PC-9 (cell line): ENCODE results near the gene GPD1. TPM values are rescaled to one million over a fixed set of nuclear protein-coding genes. Genes with fewer than 3 reads are reported as not detected.
A peak's percentile ranks its signal among the peaks of the same experiment; 100 is the strongest.

ENCODE experiments used
- BruUV-seq: library from RNA; stranded (reverse); fragments of 400-500 nt; replicated peaks from 2 replicates; lab custom pipeline; 2021; lab: Mats Ljungman, UMichigan
- CTCF ChIA-PET: fragments of 300-600 bp; sonication (Branson Sonifier 250); formaldehyde crosslinking; loops from one replicate; lab custom pipeline; 2022; ENCODE audit warnings: antibody characterized with exemption; lab: Charles Lee
- POLR2A ChIA-PET: fragments of 300-600 bp; sonication (Branson Sonifier 250); formaldehyde crosslinking; loops from one replicate; lab custom pipeline; 2022; ENCODE audit warnings: antibody characterized with exemption; ENCODE audit not compliant: unreplicated experiment; lab: Charles Lee
- DNase-seq, 2 experiments: peaks; one replicate each; pipeline versions ENCODE4 v3.0.0 to v3.0.0-alpha.2; 2015 to 2022; ENCODE audit warnings: mixed read lengths in 1 of 2
- H2AFZ ChIP-seq: fragments of 200-600 bp; sonication (generic); 2 replicates; pipeline ENCODE4 v1.8.1; 2017; ENCODE audit warnings: antibody characterized with exemption
- H3F3A ChIP-seq: fragments of 200-600 bp; sonication (generic); 2 replicates; pipeline ENCODE4 v1.8.1; 2017; ENCODE audit warnings: antibody characterized with exemption, mild to moderate bottlenecking, low read depth; ENCODE audit not compliant: insufficient read depth
- H3K27ac ChIP-seq: fragments of 200-600 bp; sonication (generic); 2 replicates; pipeline ENCODE4 v1.6.1; 2016; ENCODE audit warnings: mixed run types
- H3K27me3 ChIP-seq: fragments of 200-600 bp; sonication (generic); 2 replicates; pipeline ENCODE4 v1.6.1; 2016; ENCODE audit warnings: low read depth, mixed run types; ENCODE audit not compliant: insufficient read depth
- H3K36me3 ChIP-seq: fragments of 200-600 bp; sonication (generic); 2 replicates; pipeline ENCODE4 v1.6.1; 2016; ENCODE audit warnings: low read depth, mixed run types
- H3K4me1 ChIP-seq: fragments of 200-600 bp; sonication (generic); replicated peaks from 2 replicates; pipeline ENCODE4 v1.6.1; 2016; ENCODE audit warnings: mixed run types; ENCODE audit not compliant: insufficient read depth
- H3K4me2 ChIP-seq: fragments of 200-600 bp; sonication (generic); 2 replicates; pipeline ENCODE4 v1.6.1; 2017; ENCODE audit warnings: mixed run types
- H3K4me3 ChIP-seq: fragments of 200-600 bp; sonication (generic); 2 replicates; pipeline ENCODE4 v1.6.1; 2016; ENCODE audit warnings: mixed run types
- H3K79me2 ChIP-seq: fragments of 200-600 bp; sonication (generic); 2 replicates; pipeline ENCODE4 v1.6.1; 2017; ENCODE audit warnings: low read depth, mixed run types
- H3K9me2 ChIP-seq: fragments of 200-600 bp; sonication (generic); 2 replicates; pipeline ENCODE4 v1.8.1; 2017; ENCODE audit warnings: mild to moderate bottlenecking; ENCODE audit not compliant: insufficient read depth
- H3K9me3 ChIP-seq: fragments of 200-600 bp; sonication (generic); 2 replicates; pipeline ENCODE4 v1.8.1; 2016; ENCODE audit warnings: low read depth; ENCODE audit not compliant: insufficient read depth
- H4K20me1 ChIP-seq: fragments of 200-600 bp; sonication (generic); 2 replicates; pipeline ENCODE4 v1.8.1; 2017; ENCODE audit not compliant: insufficient read depth
- CTCF ChIP-seq: fragments of 200-600 bp; sonication (generic); conservative IDR thresholded peaks from 2 replicates; pipeline ENCODE4 v1.6.1; 2017; ENCODE audit warnings: mixed run types, antibody characterized with exemption, mild to moderate bottlenecking, moderate library complexity
- EZH2 ChIP-seq: fragments of 200-600 bp; sonication (generic); IDR thresholded peaks from 2 replicates; pipeline ENCODE4 v1.8.0; 2017; ENCODE audit warnings: antibody characterized with exemption, low read depth
- intact Hi-C: fragments of 100-400 bp; cut with micrococcal nuclease; formaldehyde crosslinking; loops from one replicate; pipeline ENCODE4 v1.10.0; 2022; ENCODE audit not compliant: unreplicated experiment
- total RNA-seq: library from RNA; stranded (reverse); gene quantifications from 2 replicates; pipeline ENCODE4 v1.2.3, GENCODE V29; 2021

Gene GPD1
- total RNA-seq, 1 experiment from 2014 or later = 0.24 TPM

GRCh38 chr12:50073712-50074111 lies 30.1 kb upstream of the GPD1 start:
- intact Hi-C loops = no loop called here
- ChIA-PET POLR2A (no interaction called here), CTCF (interaction anchor here (1.0 to 1.3 kb wide), 2 partner anchors 39 to 241 kb away, joined by 3 to 4 read pairs; partner anchors contain the start of gene COX14)
- Histone ChIP-seq H3K9me3 (no peaks in the 10 kb centered on the region), H4K20me1 (no peaks in the 10 kb centered on the region), H3K4me1 (no peaks in the 10 kb centered on the region), H3K27ac (no peak overlapping the region), H3K9me2 (no peaks in the 10 kb centered on the region), H3K4me3 (no peak overlapping the region), H3K36me3 (no peaks in the 10 kb centered on the region), H2AFZ (no peak overlapping the region), H3F3A (no peaks in the 10 kb centered on the region), H3K4me2 (no peak overlapping the region), H3K27me3 (no peaks in the 10 kb centered on the region), H3K79me2 (no peaks in the 10 kb centered on the region)
- BruUV-seq = no TSS peak
- no peak for TF ChIP-seq EZH2
- TF ChIP-seq CTCF = no peak
- no peak for DNase-seq

GRCh38 chr12:50074936-50075807 lies 28.6 kb upstream of the GPD1 start:
- no TSS peak for BruUV-seq
- peak; percentile 71 to 84 for DNase-seq
- no peaks in the 10 kb centered on the region for H3K9me3 ChIP-seq
- H3K4me2 ChIP-seq = no peak overlapping the region
- H4K20me1 ChIP-seq = no peaks in the 10 kb centered on the region
- no peaks in the 10 kb centered on the region for H3K4me1 ChIP-seq
- no peaks in the 10 kb centered on the region for H3K36me3 ChIP-seq
- intact Hi-C loops = loop anchor here (1.0 to 5.0 kb wide), 3 partner anchors 100 to 1947 kb away; no protein-coding TSS in a partner anchor
- H3K27me3 ChIP-seq = no peaks in the 10 kb centered on the region
- no peaks in the 10 kb centered on the region for H3K79me2 ChIP-seq
- H2AFZ ChIP-seq = no peak overlapping the region
- POLR2A ChIA-PET = no interaction called here
- no peak overlapping the region for H3K4me3 ChIP-seq
- CTCF ChIA-PET = interaction anchor here (0.6 to 1.3 kb wide), 3 partner anchors 101 to 660 kb away, joined by 3 to 10 read pairs (median 4); no protein-coding TSS in a partner anchor
- TF ChIP-seq EZH2 (no peak), CTCF (peak; percentile 91)
- no peak overlapping the region for H3K27ac ChIP-seq
- no peaks in the 10 kb centered on the region for H3K9me2 ChIP-seq
- H3F3A ChIP-seq = no peaks in the 10 kb centered on the region

- CTCF ChIA-PET = no interaction called here
- Histone ChIP-seq H3F3A (no peaks in the 10 kb centered on the region), H3K4me3 (no peak overlapping the region), H3K27me3 (no peaks in the 10 kb centered on the region), H3K4me1 (no peaks in the 10 kb centered on the region), H3K79me2 (no peaks in the 10 kb centered on the region), H3K4me2 (no peak overlapping the region), H3K9me3 (no peaks in the 10 kb centered on the region), H3K9me2 (no peaks in the 10 kb centered on the region), H3K36me3 (no peaks in the 10 kb centered on the region), H2AFZ (no peak overlapping the region), H3K27ac (no peak overlapping the region), H4K20me1 (no peaks in the 10 kb centered on the region)
- POLR2A ChIA-PET = no interaction called here
- intact Hi-C loops = loop anchor here (1.0 to 5.0 kb wide), 3 partner anchors 100 to 1947 kb away; no protein-coding TSS in a partner anchor
- no peak for DNase-seq
- no TSS peak for BruUV-seq
- no peak for TF ChIP-seq EZH2
- TF ChIP-seq CTCF = no peak
Measured at GRCh38 chr12:50075808-50076170, 28.0 kb upstream of the GPD1 start.
